Panc1 (cell line): Measurements from ENCODE around the gene MAPKAP1. TPM values are rescaled to one million over a fixed set of nuclear protein-coding genes. Genes with fewer than 3 reads are reported as not detected.

Experiments used
- ATAC-seq: fragments of 200-7000 bp; cut with Tn5 transposase; 2 replicates; pipeline ENCODE4 v1.9.1; 2020; ENCODE audit warnings: mild to moderate bottlenecking, moderate library complexity
- BruUV-seq: library from RNA; stranded (reverse); fragments of 400-500 nt; replicated peaks from 2 replicates; lab custom pipeline; 2021; lab: Mats Ljungman, UMichigan
- CTCF ChIA-PET: fragments of 300-600 bp; sonication (Branson Sonifier 250); formaldehyde crosslinking; loops from one replicate; lab custom pipeline; 2022; ENCODE audit warnings: antibody characterized with exemption; lab: Charles Lee
- POLR2A ChIA-PET: fragments of 300-600 bp; sonication (Branson Sonifier 250); formaldehyde crosslinking; loops from one replicate; lab custom pipeline; 2022; ENCODE audit warnings: antibody characterized with exemption; lab: Charles Lee
- DNase-seq: peaks from one replicate; pipeline ENCODE4 v3.0.0-alpha.2; 2010; ENCODE audit warnings: low read depth, low spot score
- H3K27ac ChIP-seq: 2 replicates; pipeline ENCODE4 v1.5.1; 2011; ENCODE audit warnings: mild to moderate bottlenecking, low read length, inconsistent platforms
- H3K27me3 ChIP-seq: fragments of 200-500 bp; sonication (Bioruptor generic); 2 replicates; pipeline ENCODE4 v1.6.0; 2014; ENCODE audit warnings: low read length, inconsistent platforms; ENCODE audit not compliant: control insufficient read depth, insufficient read depth
- H3K36me3 ChIP-seq: fragments of 200-500 bp; sonication (Bioruptor generic); 2 replicates; pipeline ENCODE4 v1.5.1; 2014; ENCODE audit warnings: inconsistent platforms, mild to moderate bottlenecking, low read length, moderate library complexity; ENCODE audit not compliant: control insufficient read depth, insufficient read depth
- H3K4me1 ChIP-seq: 2 replicates; pipeline ENCODE4 v1.5.1; 2011; ENCODE audit warnings: inconsistent platforms, mild to moderate bottlenecking, low read length, moderate library complexity; ENCODE audit not compliant: control insufficient read depth, insufficient read depth
- H3K4me3 ChIP-seq, 2 experiments: 2 replicates each; pipeline ENCODE4 v1.5.1; 2011 to 2012; ENCODE audit warnings: low read depth in 2 of 2, low read length in 2 of 2, mild to moderate bottlenecking in 2 of 2, inconsistent platforms in 1 of 2, moderate library complexity in 1 of 2
- H3K9me3 ChIP-seq: fragments of 200-500 bp; sonication (Bioruptor generic); 2 replicates; pipeline ENCODE4 v1.5.1; 2014; ENCODE audit warnings: low read depth, mild to moderate bottlenecking, inconsistent platforms, low read length, moderate library complexity; ENCODE audit not compliant: control insufficient read depth, insufficient read depth
- POLR2AphosphoS5 ChIP-seq: IDR thresholded peaks from 2 replicates; pipeline ENCODE4 v1.6.1; 2012; ENCODE audit warnings: mild to moderate bottlenecking, low read depth, low read length, moderate library complexity
- SIN3A ChIP-seq: IDR thresholded peaks from 2 replicates; pipeline ENCODE4 v1.6.1; 2012; ENCODE audit warnings: low read depth, mild to moderate bottlenecking, low read length, moderate library complexity, borderline replicate concordance; ENCODE audit not compliant: insufficient read depth
- TCF7L2 ChIP-seq: IDR thresholded peaks from 2 replicates; pipeline ENCODE4 v1.6.1; 2011; ENCODE audit warnings: mild to moderate bottlenecking, low read depth, low read length, inconsistent platforms
- in situ Hi-C: cut with HindIII; loops from 2 replicates; pipeline ENCODE4 v1.10.0; 2016; ENCODE audit warnings: low sequenced_read_pairs, low pct_unique_long_range_greater_than_20kb
- intact Hi-C: fragments of 100-400 bp; cut with micrococcal nuclease; formaldehyde crosslinking; loops from one replicate; pipeline ENCODE4 v1.10.0; 2022; ENCODE audit not compliant: unreplicated experiment
- total RNA-seq: library from RNA; stranded (reverse); gene quantifications from one replicate; pipeline ENCODE4 v1.2.1, GENCODE V29; 2021; ENCODE audit not compliant: unreplicated experiment
- TF ChIP-seq, protein P1 (sequence below): fragments of 450-650 bp; IDR thresholded peaks from 2 replicates; pipeline ENCODE4 v1.5.1; 2017; ENCODE audit warnings: mild to moderate bottlenecking
- TF ChIP-seq, protein P2 (sequence below), 2 experiments: IDR thresholded peaks; 2 replicates each; pipeline ENCODE4 v1.6.1; 2011 to 2012; ENCODE audit warnings: low read depth in 2 of 2, control low read depth in 1 of 2, low read length in 1 of 2, mild to moderate bottlenecking in 1 of 2, moderate library complexity in 1 of 2; ENCODE audit not compliant: insufficient read depth in 1 of 2

Gene MAPKAP1
- total RNA-seq, 1 experiment from 2014 or later = 72.7 TPM

DNA sequence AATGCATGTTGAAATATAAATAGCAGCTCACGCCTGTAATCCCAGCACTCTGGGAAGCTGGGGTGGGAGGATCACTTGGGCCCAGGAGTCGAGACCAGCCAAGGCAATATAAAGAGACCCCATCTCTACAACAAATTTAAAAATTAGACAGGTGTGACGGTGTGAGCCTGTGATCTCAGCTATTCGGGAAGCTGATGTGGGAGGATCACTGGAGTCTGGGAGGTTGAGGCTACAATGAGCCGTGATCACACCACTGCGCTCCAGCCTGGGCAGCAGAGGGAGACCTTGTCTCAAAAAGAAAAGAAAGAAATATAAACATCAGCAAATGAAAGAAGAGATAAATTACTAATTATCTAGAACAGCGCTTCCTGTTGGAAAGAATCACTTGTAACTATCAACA is 105.0 kb downstream of the MAPKAP1 start:
- in situ Hi-C loops = no loop called here
- intact Hi-C loops = no loop called here
- Histone ChIP-seq H3K27me3 (no peaks in the 10 kb centered on the region), H3K36me3 (no peaks in the 10 kb centered on the region), H3K4me1 (no peaks in the 10 kb centered on the region), H3K27ac (no peak overlapping the region), H3K9me3 (no peaks in the 10 kb centered on the region), H3K4me3 (no peak overlapping the region)
- no peak for DNase-seq
- ChIA-PET CTCF (no interaction called here), POLR2A (no interaction called here)
- no TSS peak for BruUV-seq
- ATAC-seq = no peak
- TF ChIP-seq, protein P1, sequence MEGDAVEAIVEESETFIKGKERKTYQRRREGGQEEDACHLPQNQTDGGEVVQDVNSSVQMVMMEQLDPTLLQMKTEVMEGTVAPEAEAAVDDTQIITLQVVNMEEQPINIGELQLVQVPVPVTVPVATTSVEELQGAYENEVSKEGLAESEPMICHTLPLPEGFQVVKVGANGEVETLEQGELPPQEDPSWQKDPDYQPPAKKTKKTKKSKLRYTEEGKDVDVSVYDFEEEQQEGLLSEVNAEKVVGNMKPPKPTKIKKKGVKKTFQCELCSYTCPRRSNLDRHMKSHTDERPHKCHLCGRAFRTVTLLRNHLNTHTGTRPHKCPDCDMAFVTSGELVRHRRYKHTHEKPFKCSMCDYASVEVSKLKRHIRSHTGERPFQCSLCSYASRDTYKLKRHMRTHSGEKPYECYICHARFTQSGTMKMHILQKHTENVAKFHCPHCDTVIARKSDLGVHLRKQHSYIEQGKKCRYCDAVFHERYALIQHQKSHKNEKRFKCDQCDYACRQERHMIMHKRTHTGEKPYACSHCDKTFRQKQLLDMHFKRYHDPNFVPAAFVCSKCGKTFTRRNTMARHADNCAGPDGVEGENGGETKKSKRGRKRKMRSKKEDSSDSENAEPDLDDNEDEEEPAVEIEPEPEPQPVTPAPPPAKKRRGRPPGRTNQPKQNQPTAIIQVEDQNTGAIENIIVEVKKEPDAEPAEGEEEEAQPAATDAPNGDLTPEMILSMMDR = peak; percentile 33
- no peak for TF ChIP-seq SIN3A

DNA sequence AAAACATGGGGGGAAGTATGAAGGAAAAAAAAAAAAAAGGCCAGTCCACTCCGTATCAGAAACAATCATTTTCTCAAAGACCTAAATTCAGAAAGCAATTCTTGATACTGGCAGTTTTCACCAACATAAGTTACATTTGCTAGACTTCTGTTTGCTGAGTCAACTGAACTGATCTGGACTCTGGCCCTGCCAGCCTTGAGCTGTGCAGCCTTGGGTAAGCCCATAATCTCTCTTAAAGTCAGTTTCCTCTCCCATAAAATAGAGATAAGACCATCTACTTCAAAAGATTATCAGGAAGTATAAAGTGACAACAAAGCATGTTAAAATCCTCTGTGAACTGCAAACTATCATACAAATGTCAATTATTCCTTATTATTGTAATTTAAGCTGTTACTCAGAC is 106.8 kb downstream of the MAPKAP1 start:
- H3K4me3 ChIP-seq = no peak overlapping the region
- DNase-seq (no peak), ATAC-seq (no peak)
- no peaks in the 10 kb centered on the region for H3K4me1 ChIP-seq
- TF ChIP-seq POLR2AphosphoS5 (no peak), TCF7L2 (no peak), SIN3A (no peak)
- TF ChIP-seq, protein P2, sequence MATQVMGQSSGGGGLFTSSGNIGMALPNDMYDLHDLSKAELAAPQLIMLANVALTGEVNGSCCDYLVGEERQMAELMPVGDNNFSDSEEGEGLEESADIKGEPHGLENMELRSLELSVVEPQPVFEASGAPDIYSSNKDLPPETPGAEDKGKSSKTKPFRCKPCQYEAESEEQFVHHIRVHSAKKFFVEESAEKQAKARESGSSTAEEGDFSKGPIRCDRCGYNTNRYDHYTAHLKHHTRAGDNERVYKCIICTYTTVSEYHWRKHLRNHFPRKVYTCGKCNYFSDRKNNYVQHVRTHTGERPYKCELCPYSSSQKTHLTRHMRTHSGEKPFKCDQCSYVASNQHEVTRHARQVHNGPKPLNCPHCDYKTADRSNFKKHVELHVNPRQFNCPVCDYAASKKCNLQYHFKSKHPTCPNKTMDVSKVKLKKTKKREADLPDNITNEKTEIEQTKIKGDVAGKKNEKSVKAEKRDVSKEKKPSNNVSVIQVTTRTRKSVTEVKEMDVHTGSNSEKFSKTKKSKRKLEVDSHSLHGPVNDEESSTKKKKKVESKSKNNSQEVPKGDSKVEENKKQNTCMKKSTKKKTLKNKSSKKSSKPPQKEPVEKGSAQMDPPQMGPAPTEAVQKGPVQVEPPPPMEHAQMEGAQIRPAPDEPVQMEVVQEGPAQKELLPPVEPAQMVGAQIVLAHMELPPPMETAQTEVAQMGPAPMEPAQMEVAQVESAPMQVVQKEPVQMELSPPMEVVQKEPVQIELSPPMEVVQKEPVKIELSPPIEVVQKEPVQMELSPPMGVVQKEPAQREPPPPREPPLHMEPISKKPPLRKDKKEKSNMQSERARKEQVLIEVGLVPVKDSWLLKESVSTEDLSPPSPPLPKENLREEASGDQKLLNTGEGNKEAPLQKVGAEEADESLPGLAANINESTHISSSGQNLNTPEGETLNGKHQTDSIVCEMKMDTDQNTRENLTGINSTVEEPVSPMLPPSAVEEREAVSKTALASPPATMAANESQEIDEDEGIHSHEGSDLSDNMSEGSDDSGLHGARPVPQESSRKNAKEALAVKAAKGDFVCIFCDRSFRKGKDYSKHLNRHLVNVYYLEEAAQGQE (IDR thresholded peaks at IDR 0.05; ENCODE audit: insufficient read depth in 1 of 2, low read depth in 2 of 2, low read length in 1 of 2) = no peak
- TF ChIP-seq, protein P1 = no peak
- ChIA-PET CTCF (no interaction called here), POLR2A (interaction anchor here (0.7 kb wide), 2 partner anchors 18 to 39 kb away, joined by 6 to 8 read pairs; no protein-coding TSS in a partner anchor)
- H3K9me3 ChIP-seq = no peaks in the 10 kb centered on the region
- no peaks in the 10 kb centered on the region for H3K36me3 ChIP-seq
- no peak overlapping the region for H3K27ac ChIP-seq
- no peaks in the 10 kb centered on the region for H3K27me3 ChIP-seq
- BruUV-seq = no TSS peak
- intact Hi-C loops (no loop called here), in situ Hi-C loops (no loop called here)
